NCI-H2196 treated with DMSO at 0.1 percent for 48 hours (cell line): ENCODE results near the gene ARL2BP.
"Not testable (repeated sequence)": the region's sequence is repeated elsewhere in the genome, so short reads cannot be mapped to it uniquely, and the experiment has no call there.

Experiments
- DNase-seq: peaks from one replicate; lab custom pipeline; 2025; ENCODE audit not compliant: unreplicated experiment; lab: John Stamatoyannopoulos, UW

ARL2BP gene

DNA sequence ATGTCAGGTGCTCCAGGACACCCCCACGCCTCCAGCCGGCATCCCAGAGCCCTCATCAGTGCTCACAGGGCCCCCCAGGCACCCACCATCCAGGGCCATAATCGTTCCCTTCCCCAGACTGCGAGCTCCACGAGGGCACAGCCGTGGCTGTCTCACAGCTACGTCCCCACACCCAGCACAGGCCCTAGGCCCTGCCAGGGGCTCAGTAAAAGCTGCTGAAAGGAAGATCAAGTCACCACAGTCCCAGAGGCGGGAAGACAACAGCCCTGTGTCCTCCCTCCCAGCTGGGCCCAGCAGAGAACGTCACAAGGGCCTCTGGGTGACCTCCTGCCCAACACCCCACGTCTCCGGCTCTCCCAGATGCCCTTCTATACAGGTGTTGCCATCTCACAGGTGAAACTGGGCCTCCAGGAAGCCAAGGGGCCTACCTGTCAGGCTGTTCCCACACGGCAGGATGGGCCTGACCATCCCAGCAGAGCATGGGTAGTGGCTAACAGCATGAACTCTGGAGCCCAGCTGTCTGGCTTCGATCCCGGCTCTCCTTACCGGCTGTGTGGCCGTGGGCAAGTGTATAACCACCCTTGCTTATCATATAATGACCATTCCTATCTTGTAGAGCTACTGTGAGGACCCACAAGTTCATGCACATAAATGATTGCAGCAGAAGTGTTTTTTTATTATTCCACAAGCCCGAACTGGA lies 17.9 kb downstream of the ARL2BP start:
- no peak for DNase-seq

DNA sequence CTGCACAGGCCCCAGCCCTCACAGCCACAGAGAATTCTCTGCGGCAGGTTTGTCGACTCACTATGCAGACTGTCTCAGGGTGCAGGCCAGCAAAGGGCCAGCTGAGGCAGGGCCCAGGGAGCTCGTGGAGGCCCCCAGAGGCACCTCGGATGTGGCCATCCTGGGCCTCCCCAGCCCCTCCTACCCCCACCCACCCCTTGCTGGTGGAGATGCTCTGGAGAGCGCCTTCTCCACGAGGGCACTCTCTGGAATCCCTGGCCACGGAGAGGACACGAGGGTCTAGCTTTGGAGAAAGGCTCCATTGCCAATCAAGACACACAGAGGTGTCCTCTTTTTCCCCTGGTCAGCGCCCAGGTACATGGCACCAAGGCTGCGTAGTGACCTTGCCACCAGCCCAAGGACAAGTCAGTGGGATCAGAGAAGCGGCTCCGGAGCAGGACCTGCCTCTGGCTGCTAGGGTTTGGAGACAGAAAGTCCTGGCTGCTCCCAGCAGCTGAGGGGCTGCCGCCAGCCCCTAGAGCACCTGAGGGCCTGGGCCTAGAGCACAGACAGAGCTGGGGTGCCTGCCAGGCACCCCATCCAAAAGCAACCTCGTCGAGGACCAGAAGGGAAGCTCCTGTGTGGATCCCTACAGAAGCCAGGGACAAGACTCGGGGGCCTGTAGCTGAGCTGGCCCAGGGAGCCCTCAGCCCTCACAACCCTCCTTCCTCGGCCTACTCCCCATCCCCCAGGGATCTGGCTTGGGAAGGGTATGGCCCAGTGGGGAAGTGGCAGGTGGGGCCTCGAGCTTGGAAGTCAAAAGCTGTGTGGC lies 18.7 kb downstream of the ARL2BP start:
- DNase-seq = no peak

DNA sequence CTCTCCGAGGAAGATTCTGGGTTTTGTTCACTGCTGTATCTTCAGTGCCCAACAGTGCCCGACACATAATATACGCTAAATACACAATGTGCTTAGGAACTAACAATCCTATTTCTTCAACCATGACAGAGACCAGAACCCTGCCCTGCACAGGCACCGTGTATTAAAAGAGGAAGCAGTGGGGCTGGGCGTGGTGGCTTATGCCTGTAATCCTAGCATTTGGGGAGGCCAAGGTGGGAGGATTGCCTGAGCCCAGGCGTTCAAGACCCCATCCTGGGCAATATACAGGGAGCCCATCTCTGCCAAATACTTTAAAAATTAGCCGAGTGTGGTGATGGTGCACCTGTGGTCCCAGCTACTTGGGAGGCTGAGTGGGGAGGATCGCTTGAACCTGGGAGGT lies 19.3 kb downstream of the ARL2BP start:
- DNase-seq = no peak

DNA sequence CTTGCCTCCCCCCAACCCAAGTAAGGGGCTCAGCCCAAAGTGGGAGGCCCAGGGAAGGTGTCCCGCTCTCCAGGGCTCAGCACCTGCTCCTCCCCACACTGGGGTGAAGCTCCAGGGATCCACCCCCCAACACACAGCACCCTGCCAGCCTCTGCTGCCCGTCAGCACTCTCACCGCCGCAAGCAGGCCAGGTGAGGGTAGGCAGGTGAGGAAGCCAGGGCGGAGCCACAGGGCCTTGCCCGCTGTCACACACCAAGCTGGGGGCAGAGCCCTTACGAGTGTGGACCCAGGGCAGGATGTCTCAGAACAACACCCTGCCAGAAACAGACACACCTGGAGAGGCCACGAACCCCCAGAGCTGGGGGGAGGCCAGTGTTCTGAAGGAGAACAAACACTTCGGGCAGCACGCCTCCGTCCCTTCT lies 19.9 kb downstream of the ARL2BP start:
- no peak for DNase-seq

DNA sequence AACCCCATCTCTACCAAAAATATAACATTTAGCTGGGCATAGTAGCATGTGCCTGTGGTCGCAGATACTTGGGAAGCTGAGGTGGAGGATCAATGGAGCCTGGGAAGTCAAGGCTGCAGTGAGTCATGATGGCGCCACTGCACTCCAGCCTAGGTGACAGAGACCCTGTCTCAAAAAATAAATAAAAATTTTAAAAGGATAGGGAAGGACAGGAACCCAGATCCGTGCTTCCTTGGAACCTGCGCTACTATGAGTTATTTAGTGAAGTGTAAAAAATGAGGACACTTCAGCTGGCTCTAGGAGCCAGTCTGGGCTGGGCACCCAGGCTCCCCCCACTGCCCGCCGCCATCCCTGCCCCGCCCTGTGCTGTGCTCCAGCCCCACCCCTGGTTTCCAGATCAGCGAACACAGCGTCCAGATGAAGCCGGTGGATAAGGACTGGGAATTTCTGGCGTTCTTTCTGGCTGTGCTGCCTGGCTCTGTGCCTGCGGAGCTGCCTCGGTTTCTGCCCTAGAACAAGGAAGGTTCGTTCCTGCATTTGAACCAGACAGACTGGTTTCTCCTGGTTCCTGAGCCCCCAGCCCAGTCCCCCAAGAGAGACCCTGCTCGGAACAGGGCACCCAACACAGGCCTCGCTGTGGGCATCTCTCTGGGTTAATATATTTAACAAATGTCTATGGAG lies 20.9 kb downstream of the ARL2BP start:
- DNase-seq = no peak

DNA sequence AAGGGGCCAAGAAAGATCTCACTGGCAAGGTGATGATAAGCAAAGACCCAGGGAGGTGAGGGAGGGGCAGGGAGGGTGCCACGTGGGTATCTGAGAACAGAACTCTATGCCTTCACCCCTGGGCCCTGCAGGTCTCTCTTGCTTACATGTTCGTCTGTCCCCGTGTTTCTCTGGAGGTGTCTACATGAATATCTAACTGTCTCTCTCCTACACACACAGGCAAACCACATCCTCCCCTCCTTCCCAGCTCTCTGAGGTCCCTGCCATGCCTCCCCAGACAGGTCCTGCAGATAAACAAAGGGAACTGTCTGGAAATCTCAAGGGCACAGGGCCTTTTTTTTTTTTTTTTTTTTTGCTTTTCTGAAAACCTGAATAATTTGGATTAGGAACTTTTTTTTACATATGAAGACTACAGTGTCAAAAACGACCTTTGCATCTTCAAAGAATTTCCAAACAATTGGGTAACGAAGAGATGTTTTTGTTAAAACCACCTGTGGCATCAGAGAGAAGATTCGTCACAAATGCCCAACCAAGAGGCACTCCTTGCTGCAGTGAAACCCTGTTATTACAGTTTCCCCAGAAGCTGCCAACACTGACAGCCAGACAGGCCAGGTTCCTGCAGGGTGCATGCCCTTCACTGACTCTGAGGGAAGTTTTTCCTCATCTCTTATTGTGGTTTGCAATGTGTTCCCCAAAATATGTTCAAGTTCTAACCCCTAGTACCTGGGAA lies 21.6 kb downstream of the ARL2BP start:
- no peak for DNase-seq

DNA sequence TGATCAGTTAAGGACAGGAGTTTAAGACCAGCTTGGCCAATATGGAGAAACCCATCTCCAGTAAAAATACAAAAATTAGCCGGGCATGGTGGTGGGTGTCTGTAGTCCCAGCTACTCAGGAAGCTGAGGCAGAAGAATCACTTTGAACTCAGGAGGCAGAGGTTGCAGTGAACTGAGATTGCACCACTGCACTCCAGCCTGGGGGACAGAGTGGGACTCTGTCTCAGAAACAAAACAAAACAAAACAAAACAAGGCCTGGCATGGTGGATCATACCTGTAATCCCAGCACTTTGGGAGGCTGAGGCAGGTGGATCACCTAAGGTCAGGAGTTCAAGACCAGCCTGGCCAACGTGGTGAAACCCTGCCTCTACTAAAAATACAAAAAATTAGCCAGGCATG lies 22.3 kb downstream of the ARL2BP start:
- not testable (repeated sequence) for DNase-seq

DNA sequence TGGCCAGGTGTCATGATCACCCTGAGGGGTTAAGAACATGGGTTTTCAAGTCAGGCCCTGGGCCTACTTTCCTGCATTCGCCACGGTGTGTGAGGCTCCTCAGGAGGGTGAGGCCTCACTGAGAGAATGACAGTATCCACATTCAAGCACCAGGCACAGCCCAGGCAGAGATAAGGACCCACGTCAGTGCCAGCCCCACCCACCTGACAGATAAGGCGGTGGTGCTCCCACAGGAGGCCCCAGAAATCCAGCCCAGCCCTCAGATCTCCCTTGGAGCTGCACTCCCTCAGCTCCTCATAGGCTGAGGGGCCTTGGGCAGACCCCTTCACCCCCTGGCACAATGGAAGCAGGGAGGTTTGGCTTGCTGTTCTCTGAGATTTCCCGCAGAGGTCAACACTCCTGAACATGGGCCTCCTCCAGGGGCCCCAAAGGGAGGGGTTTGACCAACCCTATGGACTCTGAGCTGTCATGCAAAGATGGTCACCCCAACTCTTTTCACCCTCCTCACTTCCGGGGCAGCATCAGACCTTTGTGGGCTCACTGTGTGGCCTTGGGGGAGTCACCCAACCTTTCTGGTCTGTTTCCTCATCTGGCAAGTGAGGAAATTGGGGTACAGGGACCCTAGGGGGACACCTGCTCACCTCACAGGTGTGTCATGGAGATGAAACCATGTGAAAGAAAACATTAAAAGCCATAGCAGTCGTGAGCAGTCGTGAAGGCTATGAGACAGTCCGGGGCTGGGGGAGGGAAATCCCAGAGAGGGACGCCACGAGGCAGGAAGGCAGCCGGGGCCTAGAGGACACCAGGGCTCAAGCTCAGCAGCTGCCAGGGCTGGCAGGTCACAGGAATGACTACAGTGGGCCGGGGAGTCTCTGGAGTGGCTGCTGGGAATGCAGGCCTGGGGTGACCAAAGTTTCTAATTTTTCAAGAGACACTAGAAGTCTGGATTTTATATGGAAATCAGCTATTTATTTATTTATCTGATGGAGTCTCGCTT lies 24.0 kb downstream of the ARL2BP start:
- DNase-seq = no peak

DNA sequence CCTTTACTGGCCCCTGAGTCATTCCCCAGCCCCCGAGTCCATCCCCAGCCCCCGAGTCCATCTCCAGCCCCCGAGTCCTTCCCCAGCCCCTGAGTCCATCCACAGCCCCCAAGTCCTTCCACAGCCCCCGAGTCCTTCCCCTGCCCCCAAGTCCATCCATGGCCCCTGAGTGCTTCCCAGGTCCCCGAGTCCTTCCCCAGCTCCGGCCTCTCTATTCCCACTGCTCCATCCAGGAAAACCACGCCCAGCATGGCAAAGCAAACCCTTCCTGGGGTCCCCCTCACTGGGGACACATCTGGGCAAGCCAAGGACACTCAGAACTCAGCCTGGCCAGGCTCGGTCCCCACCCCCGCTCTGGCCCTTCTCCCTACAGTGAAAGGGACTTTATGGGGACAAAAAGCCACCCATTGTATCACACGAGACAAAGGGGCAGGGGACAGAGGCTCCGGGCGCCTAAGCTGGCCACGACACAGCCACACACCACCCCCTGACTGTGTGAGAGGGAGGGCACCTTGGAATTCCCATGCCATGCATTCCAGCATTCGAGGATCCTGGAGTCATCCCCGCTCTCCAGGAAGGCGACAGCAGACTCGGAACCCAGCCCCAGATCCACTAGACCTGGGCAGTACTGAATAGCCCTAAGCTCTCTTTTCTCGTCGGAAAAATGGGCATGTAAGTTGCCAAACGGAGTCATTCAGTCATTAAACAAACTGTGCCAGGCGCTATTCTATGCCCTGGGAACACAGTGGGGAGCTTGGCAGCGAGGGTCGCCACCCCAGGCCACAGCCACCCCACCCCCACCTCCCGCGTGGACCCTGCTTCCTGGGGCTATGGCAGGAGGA lies 25.4 kb downstream of the ARL2BP start:
- no peak for DNase-seq

DNA sequence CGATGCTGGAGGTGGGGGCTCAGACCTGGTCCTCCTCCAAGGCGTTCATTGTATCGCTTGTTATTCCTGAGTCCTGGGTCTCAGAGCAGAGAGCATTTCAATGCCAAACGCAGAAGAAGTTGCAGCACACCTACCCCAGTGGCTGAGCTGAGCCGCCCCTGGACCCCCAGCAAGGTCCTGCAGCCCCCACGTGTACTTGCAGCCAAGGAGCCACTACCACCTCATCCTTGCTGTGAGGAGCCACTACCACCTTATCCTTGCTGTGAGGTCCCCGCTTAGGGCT lies 25.9 kb downstream of the ARL2BP start:
- no peak for DNase-seq

DNA sequence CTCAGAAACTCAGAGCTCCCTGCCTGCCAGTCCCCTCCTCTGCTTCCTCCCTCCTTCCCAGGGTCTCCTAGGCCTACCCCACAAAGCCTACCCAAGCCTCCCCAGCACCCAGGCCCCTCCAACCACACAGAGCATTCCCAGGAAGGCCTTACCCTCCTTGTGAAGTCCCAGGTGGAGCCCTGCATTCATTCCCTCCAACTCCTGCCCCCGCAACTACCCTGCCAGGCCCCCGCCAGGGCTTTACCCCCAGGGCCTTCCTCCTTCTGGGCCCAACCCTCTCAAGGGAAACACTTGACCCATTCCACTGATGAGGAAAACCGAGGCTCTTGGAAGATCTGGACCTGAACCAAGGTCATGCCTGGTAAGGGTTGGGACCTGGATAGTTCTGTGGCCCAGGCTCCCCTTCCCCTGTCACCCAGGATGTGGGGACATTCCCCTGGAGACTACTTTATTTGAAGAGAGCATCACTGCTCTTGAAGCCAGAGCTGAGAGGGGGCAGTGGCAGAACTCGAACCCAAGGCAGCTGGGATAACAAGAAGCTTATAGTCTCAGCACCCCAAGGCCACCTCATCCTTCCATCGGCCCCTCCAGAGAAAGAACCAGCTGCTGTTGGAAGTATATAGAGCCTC lies 26.9 kb downstream of the ARL2BP start:
- DNase-seq = no peak

DNA sequence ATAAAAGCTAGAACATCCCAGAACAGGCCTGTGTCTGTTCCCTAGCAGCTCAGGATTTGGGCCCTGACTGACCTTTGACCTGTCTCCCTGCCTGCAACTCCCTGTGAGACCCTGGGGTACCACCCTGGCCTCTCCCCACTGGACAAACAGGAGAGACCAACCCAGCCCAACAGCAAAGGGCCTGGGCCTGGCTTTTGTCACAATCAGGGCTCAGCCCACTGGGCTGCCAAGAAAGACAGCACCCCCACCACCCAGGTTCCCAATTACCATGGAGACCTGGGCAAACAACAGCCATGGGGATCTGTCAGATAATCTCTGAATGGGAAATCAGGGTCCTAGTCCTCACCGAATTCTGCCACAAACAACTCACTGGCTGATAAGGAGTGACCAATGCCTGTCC lies 28.3 kb downstream of the ARL2BP start:
- DNase-seq = no peak

DNA sequence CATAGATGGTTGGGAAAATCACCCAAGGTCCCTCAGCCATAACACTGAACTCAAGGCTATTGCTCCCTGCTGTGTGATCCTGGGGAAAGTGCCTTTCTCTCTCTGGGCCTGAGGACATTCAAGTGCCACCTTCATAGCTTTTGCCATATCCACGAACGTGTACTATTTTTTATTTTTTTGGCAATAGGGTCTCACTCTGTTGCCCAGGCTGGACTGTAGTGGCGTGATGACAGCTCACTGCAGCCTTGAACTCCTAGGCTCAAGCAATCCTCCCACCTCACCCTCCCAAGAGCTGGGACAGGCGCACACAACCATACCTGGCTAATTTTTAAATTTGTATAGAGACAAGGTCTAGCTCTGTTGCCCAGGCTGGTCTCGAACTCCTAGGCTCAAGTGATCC lies 28.8 kb downstream of the ARL2BP start:
- no peak for DNase-seq

DNA sequence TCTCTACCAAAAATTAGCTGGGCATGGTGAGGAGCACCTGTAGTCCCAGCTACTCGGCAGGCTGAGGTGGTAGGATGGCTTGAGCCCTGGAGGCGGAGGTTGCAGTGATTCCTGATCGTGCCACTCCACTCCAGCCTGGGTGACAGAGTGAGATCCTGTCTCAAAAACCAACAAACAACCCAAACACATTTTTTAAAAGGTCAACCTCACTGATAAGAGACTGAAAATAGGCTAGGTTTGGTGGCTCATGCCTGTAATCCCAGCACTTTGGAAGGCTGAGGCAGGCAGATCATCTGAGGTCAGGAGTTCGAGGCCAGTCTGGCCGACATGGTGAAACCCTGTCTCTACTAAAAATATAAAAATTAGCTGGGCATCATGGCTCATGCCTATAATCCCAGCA lies 30.9 kb downstream of the ARL2BP start:
- not testable (repeated sequence) for DNase-seq

DNA sequence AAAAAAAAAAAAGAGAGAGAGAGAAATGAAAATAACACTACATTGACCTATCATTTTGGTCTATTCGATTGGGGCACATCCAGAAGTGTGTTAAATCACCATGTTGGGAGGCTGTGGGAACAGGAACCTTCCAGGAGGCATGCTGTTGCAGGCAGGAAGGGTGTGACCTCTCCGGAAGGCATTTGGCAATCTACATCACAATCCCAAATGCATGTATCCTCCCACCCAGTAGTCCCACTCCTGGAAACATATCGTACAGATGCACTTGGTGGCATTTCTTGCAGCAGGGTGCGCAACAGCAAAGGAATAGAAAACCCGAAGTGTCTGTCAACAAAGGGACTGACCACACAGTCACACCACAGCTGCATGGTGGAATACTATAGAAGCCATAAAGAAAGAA lies 31.5 kb downstream of the ARL2BP start:
- DNase-seq = no peak

DNA sequence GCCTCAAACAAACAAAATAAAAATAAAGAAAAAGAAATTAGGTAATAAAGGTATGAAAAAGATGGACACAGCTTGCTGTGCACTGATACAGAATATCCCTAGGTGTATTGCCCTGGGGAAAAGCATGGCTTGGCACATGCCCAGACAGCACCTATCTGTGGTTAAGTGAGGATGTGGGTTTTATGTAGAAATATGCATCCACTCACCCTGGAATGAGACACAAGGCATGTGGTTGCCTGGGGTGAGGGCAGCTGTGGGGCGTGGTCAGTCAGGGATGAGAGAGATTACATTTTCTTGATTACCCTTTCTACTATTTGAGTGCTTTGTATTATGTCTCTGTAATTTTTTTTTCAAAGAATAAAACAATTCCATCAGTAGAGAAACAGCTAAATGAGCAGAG lies 32.5 kb downstream of the ARL2BP start:
- no peak for DNase-seq

DNA sequence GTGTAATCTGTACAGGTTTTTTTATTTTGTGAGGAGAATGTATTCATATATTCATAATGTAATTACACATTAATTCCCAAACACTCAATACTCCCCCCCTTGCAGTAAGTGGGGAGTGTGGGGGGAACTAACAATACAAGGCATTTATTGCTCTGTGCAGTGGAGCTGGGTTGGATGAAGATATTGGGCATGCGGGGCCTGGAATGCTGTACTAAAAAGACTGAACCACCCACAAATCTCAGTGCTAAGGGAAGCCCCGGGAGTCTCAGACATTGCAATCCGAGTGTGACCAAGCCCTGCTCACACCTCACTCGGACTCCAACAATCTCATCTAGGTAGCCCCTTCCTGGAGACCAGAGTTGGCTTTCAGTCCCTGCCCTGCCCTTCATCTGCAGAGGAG lies 33.4 kb downstream of the ARL2BP start:
- DNase-seq = no peak

DNA sequence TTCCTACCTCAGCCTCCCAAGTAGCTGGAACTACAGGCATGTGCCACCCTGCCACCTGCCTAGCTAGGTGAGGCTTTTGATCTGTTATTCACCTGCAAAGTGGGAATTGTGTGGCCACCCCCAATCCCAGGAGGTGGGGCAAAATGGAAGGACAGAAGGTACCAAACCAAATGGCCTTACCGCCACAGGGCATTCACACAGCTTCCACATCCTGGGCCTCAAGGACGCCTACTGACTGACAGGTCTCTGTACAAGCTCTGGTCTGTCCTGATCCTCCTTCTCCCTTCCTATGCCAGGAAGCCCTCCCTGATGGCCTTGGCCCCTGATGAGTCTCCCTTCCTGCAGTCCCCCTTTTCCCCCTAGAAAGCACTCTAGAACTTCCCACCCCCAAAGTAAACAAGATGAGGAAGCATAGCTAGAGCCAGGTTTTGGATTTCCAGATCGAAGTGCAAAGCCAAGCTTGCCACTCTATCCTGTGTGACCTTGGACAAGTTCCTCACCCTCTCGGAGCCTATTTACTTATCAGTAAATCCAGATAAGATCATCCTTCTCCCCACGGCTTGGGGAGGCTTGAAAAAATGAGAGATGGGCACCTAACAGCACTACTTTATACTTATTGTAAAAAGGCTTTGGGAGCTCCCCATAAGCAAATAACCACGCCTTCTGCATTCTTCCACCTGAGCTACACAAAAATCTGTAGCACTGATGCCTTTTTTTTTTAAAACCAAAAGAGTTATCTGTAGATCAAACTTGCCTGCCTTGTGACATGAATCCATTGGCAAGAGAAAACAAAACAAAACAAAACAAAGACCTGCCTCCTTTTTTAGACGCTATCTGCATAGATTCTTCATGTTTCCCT lies 35.0 kb downstream of the ARL2BP start:
- DNase-seq = no peak
